MM.1S (cell line): ENCODE results near the gene CFAP77.

Source experiments
- EZH2phosphoT487 ChIP-seq: fragments of 300-600 bp; sonication (generic); IDR thresholded peaks from 2 replicates; pipeline ENCODE4 v1.6.1; 2018; ENCODE audit warnings: antibody characterized with exemption, low read length
- TF ChIP-seq, protein P1 (sequence below): fragments of 300-600 bp; sonication (generic); IDR thresholded peaks from 2 replicates; pipeline ENCODE4 v1.5.1; 2016; ENCODE audit warnings: antibody characterized with exemption, low read length, mixed read lengths

DNA sequence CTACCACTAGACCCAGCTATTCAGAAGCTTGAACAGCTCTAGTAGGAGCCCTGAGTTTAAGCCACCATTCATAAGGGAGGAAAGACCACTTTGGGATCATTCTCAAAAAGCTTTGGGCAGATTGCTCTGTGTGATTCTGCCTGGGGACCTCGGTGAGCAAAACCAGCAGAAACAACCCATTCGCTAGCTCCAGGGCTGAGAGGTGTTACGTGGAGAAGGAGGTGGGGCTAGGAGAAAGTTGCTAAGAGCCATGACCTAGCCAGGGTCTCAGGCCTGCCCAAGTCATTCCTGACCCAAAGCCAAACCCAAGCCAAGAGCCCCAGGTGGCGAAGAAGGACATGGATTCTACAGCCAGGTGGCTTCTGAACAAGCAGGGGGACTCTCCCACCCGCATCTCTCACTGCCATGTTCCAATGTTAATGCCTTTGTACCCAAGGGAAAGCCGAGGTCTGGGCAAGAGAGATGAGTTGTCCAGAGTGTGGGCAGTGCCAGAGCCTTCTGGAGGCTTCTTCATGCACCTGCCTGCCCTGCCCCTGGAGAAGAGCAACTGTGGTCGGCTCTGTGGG lies 168.4 kb downstream of the CFAP77 start:
- TF ChIP-seq, protein P1, sequence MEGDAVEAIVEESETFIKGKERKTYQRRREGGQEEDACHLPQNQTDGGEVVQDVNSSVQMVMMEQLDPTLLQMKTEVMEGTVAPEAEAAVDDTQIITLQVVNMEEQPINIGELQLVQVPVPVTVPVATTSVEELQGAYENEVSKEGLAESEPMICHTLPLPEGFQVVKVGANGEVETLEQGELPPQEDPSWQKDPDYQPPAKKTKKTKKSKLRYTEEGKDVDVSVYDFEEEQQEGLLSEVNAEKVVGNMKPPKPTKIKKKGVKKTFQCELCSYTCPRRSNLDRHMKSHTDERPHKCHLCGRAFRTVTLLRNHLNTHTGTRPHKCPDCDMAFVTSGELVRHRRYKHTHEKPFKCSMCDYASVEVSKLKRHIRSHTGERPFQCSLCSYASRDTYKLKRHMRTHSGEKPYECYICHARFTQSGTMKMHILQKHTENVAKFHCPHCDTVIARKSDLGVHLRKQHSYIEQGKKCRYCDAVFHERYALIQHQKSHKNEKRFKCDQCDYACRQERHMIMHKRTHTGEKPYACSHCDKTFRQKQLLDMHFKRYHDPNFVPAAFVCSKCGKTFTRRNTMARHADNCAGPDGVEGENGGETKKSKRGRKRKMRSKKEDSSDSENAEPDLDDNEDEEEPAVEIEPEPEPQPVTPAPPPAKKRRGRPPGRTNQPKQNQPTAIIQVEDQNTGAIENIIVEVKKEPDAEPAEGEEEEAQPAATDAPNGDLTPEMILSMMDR: no peak
- TF ChIP-seq EZH2phosphoT487: no peak
